ENCODE results near the gene C6orf47.

C6orf47 gene

GRCh38 chr6:31632279-31632946 is 28.2 kb downstream of the C6orf47 start:
- no peak for DNase-seq (ENCODE audit: extremely low spot score)
- TF ChIP-seq CTCF (IDR thresholded peaks at IDR 0.05; ENCODE audit: control extremely low read depth, extremely low read depth, low read depth, missing control alignments): no peak
- POLR2A ChIA-PET: no interaction called here
- CTCF ChIA-PET: no interaction called here

GRCh38 chr6:31631681-31632278 is 28.8 kb downstream of the C6orf47 start:
- ChIA-PET CTCF (no interaction called here), POLR2A (no interaction called here)
- TF ChIP-seq CTCF (IDR thresholded peaks at IDR 0.05; ENCODE audit: control extremely low read depth, extremely low read depth, low read depth, missing control alignments): no peak
- no peak for DNase-seq (ENCODE audit: extremely low spot score)

GRCh38 chr6:31631209-31631608 is 29.4 kb downstream of the C6orf47 start:
- CTCF ChIA-PET: no interaction called here
- TF ChIP-seq CTCF (IDR thresholded peaks at IDR 0.05; ENCODE audit: control extremely low read depth, extremely low read depth, low read depth, missing control alignments): no peak
- no peak for DNase-seq (ENCODE audit: extremely low spot score)
- POLR2A ChIA-PET: no interaction called here

- DNase-seq (ENCODE audit: extremely low spot score): no peak
- ChIA-PET POLR2A (interaction anchor here (1.5 kb wide), 1 partner anchor 9 kb away, joined by 6 read pairs; no protein-coding TSS in a partner anchor), CTCF (interaction anchor here (1.4 kb wide), 1 partner anchor 8 kb away, joined by 3 read pairs; no protein-coding TSS in a partner anchor)
- TF ChIP-seq CTCF (IDR thresholded peaks at IDR 0.05; ENCODE audit: control extremely low read depth, extremely low read depth, low read depth, missing control alignments): no peak
Measured at GRCh38 chr6:31630177-31630934, 30.2 kb downstream of the C6orf47 start.

- no peak for DNase-seq (ENCODE audit: extremely low spot score)
- CTCF ChIA-PET: interaction anchor here (1.4 to 2.1 kb wide), 2 partner anchors 10 to 11 kb away, joined by 3 to 6 read pairs; no protein-coding TSS in a partner anchor
- POLR2A ChIA-PET: interaction anchor here (1.5 to 1.7 kb wide), 2 partner anchors 10 to 22 kb away, joined by 5 to 6 read pairs; no protein-coding TSS in a partner anchor
- no peak for TF ChIP-seq CTCF (IDR thresholded peaks at IDR 0.05; ENCODE audit: control extremely low read depth, extremely low read depth, low read depth, missing control alignments)
Measured at GRCh38 chr6:31629014-31629413, 31.6 kb downstream of the C6orf47 start.

- no peak for DNase-seq (ENCODE audit: extremely low spot score)
- ChIA-PET CTCF (interaction anchor here (1.1 to 2.1 kb wide), 6 partner anchors 10 to 30 kb away, joined by 3 to 8 read pairs (median 4); no protein-coding TSS in a partner anchor), POLR2A (interaction anchor here (1.0 to 1.7 kb wide), 2 partner anchors 11 to 23 kb away, joined by 5 to 6 read pairs; no protein-coding TSS in a partner anchor)
- TF ChIP-seq CTCF (IDR thresholded peaks at IDR 0.05; ENCODE audit: control extremely low read depth, extremely low read depth, low read depth, missing control alignments): no peak
Measured at GRCh38 chr6:31627690-31628287, 32.8 kb downstream of the C6orf47 start.
